ENCODE measurements around the gene EIF3I.

GRCh38 chr1:32172621-32173245 is 49.5 kb upstream of the EIF3I start:
- TF ChIP-seq, protein P1, sequence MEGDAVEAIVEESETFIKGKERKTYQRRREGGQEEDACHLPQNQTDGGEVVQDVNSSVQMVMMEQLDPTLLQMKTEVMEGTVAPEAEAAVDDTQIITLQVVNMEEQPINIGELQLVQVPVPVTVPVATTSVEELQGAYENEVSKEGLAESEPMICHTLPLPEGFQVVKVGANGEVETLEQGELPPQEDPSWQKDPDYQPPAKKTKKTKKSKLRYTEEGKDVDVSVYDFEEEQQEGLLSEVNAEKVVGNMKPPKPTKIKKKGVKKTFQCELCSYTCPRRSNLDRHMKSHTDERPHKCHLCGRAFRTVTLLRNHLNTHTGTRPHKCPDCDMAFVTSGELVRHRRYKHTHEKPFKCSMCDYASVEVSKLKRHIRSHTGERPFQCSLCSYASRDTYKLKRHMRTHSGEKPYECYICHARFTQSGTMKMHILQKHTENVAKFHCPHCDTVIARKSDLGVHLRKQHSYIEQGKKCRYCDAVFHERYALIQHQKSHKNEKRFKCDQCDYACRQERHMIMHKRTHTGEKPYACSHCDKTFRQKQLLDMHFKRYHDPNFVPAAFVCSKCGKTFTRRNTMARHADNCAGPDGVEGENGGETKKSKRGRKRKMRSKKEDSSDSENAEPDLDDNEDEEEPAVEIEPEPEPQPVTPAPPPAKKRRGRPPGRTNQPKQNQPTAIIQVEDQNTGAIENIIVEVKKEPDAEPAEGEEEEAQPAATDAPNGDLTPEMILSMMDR (IDR thresholded peaks at IDR 0.05; ENCODE audit: insufficient read depth, low read depth, low read length): no peak
- no peak for TF ChIP-seq EZH2 (IDR thresholded peaks at IDR 0.05; ENCODE audit: insufficient read depth, low read length)
